Activated naive CD8-positive, alpha-beta T cell (primary cell): ENCODE data around the gene KLHL10.
"Not testable (repeated sequence)": the region's sequence is repeated elsewhere in the genome, so short reads cannot be mapped to it uniquely, and the experiment has no call there.

Experiments used
- H3K27ac Mint-ChIP-seq: one replicate; pipeline ENCODE4 v1.8.0; 2021; ENCODE audit warnings: mixed read lengths
- H3K27me3 Mint-ChIP-seq: one replicate; pipeline ENCODE4 v1.8.0; 2021; ENCODE audit warnings: mixed read lengths
- H3K36me3 Mint-ChIP-seq: one replicate; pipeline ENCODE4 v1.8.0; 2021; ENCODE audit warnings: mixed read lengths
- H3K4me1 Mint-ChIP-seq: one replicate; pipeline ENCODE4 v1.8.0; 2021; ENCODE audit warnings: low read depth, mixed read lengths
- H3K4me3 Mint-ChIP-seq: one replicate; pipeline ENCODE4 v1.8.0; 2021; ENCODE audit warnings: mild to moderate bottlenecking, mixed read lengths
- H3K9me3 Mint-ChIP-seq: one replicate; pipeline ENCODE4 v1.8.0; 2021; ENCODE audit warnings: low read depth, mixed read lengths

Gene KLHL10

DNA sequence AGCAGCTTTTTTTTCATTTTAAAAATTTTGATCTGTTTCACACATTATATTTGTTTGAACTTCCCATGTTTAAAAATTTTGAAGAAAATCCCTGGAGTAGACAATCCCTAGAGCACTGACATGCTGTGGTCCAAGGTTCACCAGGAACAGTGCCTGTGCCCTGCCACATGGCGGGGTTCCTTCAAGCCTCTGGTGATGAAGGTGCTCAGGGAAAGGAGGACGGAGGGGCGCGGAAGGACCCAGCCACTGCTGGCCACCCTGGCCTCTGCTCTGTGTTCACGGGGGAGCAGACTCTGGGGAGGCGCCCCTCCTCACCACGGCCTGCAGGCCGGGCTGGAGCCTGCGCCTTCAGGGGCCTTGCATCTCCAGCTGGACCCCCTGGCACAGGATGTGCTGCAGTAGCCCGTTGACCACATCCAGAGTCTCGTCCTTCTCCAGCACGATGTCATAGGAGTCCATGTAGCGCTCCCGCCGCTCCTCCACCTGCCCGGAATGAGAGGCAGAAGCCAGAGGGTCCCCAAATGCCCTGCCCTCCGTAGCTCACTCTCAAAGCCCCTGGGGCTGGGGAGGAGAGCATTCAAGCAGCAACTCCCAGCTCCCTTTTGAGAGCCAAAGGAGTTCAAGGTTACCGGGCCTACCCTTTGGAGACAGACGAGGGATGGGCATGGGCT, 12.3 kb upstream of the KLHL10 start:
- no peaks in the 10 kb centered on the region for H3K9me3 Mint-ChIP-seq
- no peaks in the 10 kb centered on the region for H3K4me1 Mint-ChIP-seq
- H3K27ac Mint-ChIP-seq: no peak overlapping the region
- H3K36me3 Mint-ChIP-seq: no peaks in the 10 kb centered on the region
- H3K4me3 Mint-ChIP-seq: no peak overlapping the region
- no peaks in the 10 kb centered on the region for H3K27me3 Mint-ChIP-seq

DNA sequence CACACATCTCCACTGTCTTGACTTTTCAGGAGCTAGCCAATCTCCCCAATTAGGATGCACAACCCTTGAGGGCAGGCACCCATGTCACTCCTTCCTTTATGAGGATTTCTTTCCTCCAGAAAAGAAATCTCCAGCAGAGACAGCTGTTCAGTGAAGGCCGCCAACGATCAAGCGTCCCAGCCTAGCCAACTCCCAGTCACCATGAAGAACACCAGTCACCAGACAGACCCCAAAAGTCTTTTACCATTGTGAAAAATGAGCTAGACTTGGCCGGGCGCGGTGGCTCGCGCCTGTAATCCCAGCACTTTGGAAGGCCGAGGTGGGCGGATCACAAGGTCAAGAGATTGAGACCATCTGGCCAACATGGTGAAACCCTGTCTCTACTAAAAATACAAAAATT, 7.7 kb upstream of the KLHL10 start:
- not testable (repeated sequence) for H3K9me3 Mint-ChIP-seq, H3K27me3 Mint-ChIP-seq, H3K4me1 Mint-ChIP-seq, H3K27ac Mint-ChIP-seq, H3K4me3 Mint-ChIP-seq, H3K36me3 Mint-ChIP-seq

DNA sequence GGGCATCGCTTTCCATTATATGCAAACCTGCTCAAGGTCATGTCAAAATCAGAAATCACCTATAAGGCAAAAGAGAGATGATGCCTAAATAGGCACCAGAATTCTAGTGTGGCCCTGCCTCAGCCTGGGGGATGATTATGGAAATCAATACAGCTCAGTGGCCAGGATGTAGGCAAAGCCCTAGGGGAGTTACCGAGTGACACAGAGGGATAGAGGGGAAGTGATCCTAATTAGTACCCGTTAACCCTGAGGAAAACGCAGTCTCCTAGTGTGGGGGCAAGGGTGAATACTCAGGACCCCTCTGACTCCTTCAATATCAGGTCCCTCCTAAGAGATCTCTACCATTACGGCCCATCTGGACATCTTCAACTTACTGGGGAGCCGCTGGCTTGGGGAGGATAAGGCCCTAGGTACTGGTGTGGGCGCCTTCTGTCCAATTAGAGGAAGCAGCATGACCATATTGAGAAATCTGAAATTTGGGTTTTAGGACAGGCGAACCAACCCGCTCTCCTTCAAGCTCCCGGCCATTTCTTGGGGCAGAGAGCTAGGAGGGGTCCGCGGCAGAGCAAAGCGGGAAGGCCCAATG, 2.3 kb upstream of the KLHL10 start:
- peak overlapping the region; percentile 90 for H3K4me3 Mint-ChIP-seq
- H3K27ac Mint-ChIP-seq: peak overlapping the region; percentile 84
- no peaks in the 10 kb centered on the region for H3K9me3 Mint-ChIP-seq
- H3K27me3 Mint-ChIP-seq: no peaks in the 10 kb centered on the region
- peaks cover 20% of the 10 kb centered on the region for H3K4me1 Mint-ChIP-seq
- peaks cover 5% of the 10 kb centered on the region for H3K36me3 Mint-ChIP-seq

DNA sequence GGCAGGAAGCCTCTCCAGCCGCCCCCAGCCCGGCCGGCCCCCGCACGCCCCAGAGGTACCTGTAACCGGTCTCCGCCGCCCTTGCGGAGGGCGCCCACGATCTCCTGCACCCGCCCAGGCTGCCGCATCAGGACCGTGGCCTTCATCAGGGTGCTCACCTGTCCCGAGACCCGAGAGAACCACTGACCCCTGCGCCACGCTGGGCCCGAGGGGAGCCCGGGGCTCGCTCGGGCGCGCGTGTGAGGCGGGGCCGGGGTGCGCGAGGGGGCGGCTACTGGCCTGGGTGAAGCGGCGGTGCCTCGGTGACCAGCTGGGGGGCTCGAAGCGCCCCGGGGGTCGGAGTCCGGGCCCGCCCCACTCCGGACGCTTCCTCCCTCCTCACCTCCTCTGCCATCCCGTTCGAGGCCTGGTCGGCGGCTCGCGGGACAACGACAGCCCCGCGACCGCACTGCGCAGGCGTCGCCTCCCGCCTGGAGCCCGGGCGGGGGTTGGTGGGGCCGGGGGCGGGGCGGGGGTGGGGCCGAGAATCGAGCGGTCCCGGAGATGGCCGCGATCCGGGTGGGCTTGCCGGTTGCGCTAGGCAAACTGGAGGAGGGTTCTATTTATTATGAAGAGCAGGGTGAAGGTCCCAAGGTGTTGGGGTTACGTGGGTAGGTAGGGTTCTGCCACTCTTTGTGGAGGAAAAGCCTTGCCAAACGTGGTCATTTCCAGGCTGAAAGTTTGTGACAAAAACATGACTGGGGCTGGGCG, 1.6 kb upstream of the KLHL10 start, which contains the start of gene NT5C3B:
Gene NT5C3B, minus strand, starts transcription at position 433 of the 750 bp plus-strand sequence. Its CDS starts 39 bp downstream, at position 394.
- Mint-ChIP-seq H3K27me3 (no peaks in the 10 kb centered on the region), H3K4me1 (peaks cover 20% of the 10 kb centered on the region), H3K27ac (peak within 1 kb of the TSS; percentile 84), H3K9me3 (no peaks in the 10 kb centered on the region), H3K4me3 (peak within 1 kb of the TSS; percentile 90), H3K36me3 (peaks cover 5% of the 10 kb centered on the region)

DNA sequence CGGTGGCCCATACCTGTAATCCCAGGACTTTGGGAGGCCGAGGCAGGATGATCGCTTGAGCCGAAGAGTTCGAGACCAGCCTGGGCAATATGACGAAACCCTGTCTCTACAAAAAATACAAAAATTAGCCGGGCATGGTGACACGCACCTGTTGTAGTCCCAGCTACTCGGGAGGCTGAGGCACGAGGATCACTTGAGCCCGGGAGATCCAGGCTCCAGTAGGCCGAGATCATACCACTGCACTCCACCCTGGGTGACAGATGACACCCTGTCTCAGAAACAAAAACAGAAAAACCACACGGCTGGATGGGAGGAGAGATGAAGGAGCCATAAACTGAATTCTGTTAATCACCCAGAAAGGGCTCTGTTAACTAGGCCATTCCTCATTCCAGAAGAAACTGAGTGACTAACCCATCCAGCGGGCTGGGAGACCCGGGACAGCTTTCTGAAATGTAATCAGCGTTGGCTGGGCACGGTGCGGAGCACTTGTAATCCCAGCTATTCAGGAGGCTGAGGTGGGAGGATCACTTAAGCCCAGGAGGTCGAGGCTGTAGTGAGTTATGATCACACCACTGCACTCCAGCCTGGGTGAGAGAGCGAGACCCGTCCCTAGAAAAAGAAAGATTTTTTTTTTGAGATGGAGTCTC, 952 bp upstream of the KLHL10 start:
- H3K27me3 Mint-ChIP-seq: no peaks in the 10 kb centered on the region
- H3K36me3 Mint-ChIP-seq: peaks cover 2% of the 10 kb centered on the region
- H3K4me1 Mint-ChIP-seq: peaks cover 20% of the 10 kb centered on the region
- H3K27ac Mint-ChIP-seq: no peak overlapping the region
- peak overlapping the region; percentile 82 for H3K4me3 Mint-ChIP-seq
- H3K9me3 Mint-ChIP-seq: no peaks in the 10 kb centered on the region

DNA sequence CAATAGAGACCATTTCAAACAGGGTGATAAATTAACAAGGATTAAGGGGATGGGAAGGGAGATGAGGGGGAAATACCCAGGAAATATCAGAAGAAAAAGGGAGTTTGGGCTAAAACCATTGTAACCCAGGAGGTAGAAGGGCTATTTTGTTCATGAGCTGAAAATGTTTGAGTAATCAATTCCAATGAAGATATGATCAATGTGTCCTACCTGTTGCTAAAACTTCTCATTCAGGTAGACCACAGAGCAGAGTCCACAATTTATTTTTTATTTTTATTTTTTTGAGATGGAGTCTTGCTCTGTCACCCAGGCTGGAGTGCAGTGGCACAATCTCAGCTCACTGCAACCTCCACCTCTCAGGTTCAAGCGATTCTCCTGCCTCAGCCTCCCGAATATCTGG, 1.8 kb downstream of the KLHL10 start:
- H3K27me3 Mint-ChIP-seq, H3K27ac Mint-ChIP-seq, H3K4me3 Mint-ChIP-seq, H3K36me3 Mint-ChIP-seq, H3K9me3 Mint-ChIP-seq: not testable (repeated sequence)
- peaks cover 18% of the 10 kb centered on the region for H3K4me1 Mint-ChIP-seq

DNA sequence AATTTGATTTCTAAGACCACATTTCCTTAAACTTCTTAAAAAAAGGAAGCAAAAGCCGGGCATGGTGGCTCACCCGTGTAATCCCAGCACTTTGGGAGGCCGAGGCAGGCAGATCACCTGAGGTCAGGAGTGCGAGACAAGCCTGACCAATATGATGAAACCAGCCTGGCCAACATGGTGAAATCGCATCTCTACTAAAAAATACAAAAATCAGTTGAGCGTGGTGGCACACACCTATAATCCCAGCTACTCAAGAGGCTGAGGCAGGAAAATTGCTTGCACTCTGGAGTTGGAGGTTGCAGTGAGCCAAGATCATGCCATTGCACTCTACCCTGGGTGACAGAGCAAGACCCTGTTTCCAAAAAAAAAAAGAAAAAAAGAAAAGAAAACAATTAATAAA, 3.2 kb downstream of the KLHL10 start:
- not testable (repeated sequence) for H3K27ac Mint-ChIP-seq, H3K4me3 Mint-ChIP-seq, H3K27me3 Mint-ChIP-seq, H3K9me3 Mint-ChIP-seq, H3K36me3 Mint-ChIP-seq, H3K4me1 Mint-ChIP-seq

DNA sequence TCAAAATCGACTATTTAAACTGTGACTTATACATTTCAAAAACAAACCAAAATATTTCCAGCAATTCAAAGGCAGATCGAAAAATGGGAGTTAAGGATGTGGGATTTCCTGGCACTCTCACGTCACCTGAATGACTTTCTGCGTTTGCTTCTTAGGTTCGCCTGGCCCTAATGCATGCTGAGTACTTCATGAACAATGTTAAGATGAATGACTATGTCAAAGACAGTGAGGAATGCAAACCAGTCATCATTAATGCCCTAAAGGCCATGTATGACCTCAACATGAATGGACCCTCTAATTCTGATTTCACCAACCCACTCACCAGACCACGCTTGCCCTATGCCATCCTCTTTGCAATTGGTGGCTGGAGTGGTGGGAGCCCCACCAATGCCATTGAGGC, 7.3 kb downstream of the KLHL10 start:
- Mint-ChIP-seq H3K4me3 (no peak overlapping the region), H3K27ac (no peak overlapping the region), H3K27me3 (no peaks in the 10 kb centered on the region), H3K9me3 (no peaks in the 10 kb centered on the region), H3K4me1 (peaks cover 10% of the 10 kb centered on the region), H3K36me3 (peaks cover 2% of the 10 kb centered on the region)

DNA sequence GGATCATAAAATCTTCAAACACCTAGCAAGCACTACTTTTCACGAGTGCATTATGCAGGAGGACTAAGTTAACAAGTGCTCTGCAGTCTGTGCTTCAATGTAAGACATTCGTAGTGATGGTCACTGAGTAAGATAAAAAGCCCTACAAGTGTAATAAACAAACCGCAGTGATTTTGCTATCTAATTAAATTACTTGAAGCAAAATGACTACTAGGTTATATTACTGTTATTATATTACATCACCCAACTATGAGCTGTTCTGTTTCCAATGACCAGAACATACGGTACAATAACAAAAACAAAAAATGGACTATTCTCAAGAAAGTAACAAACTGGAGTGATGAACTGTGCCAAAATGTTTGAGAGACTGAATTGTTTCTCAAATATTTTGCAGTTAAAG, 11.2 kb downstream of the KLHL10 start:
- Mint-ChIP-seq H3K27me3 (no peaks in the 10 kb centered on the region), H3K4me1 (peaks cover 36% of the 10 kb centered on the region), H3K36me3 (peaks cover 2% of the 10 kb centered on the region), H3K27ac (no peak overlapping the region), H3K4me3 (no peak overlapping the region), H3K9me3 (no peaks in the 10 kb centered on the region)

DNA sequence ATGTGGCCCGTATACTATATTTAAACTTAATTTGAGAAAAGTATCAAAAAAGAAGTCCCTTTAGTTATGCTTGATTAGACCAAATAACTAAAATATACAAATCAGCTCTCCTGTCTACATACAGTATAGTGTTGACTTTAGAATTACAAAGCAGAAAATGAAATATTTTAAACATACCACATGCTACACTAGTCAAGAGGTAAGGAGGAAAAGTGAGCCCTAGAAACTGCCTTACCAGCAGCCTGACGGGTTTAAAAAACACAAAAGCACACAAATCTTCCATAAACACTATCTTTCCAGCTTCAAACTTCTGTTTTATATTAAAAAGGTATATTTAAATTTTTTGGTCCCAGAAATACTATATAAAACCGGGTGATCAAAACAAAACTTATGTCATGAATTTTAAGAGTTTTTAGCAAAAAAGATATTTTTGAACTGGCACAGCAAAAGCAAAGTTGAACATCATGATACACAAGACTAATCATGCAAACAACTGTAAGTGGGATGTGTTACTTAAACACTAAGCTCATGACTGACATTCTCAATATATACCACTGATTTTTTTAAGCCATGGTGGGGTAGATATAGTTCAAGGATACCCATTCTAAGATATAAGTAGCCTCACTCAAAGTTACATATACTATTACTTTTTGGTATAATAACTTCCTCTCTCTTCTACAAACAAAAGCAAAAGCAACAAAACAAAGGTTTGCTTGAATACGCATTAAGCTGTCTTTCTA, 11.8 kb downstream of the KLHL10 start:
- Mint-ChIP-seq H3K4me1 (peaks cover 40% of the 10 kb centered on the region), H3K27ac (peak overlapping the region; percentile 41), H3K4me3 (no peak overlapping the region), H3K36me3 (peaks cover 2% of the 10 kb centered on the region), H3K9me3 (no peaks in the 10 kb centered on the region), H3K27me3 (no peaks in the 10 kb centered on the region)

DNA sequence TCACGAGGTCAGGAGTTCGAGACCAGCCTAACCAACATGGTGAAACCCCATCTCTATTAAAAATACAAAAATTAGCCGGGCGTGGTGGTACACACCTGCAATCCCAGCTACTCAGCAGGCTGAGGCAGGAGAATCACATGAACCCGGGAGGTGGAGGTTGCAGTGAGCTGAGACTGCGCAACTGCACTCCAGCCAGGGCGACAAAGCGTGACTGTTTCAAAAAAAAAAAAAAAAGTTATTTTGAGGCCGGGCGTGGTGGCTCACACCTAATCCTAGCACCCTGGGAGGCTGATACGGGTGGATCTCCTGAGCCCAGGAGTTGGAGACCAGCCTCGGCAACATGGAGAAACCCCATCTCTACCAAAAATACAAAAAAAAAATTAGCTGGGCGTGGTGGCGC, 13.8 kb downstream of the KLHL10 start:
- peaks cover 44% of the 10 kb centered on the region for H3K4me1 Mint-ChIP-seq
- H3K36me3 Mint-ChIP-seq, H3K9me3 Mint-ChIP-seq, H3K27me3 Mint-ChIP-seq, H3K4me3 Mint-ChIP-seq, H3K27ac Mint-ChIP-seq: not testable (repeated sequence)

DNA sequence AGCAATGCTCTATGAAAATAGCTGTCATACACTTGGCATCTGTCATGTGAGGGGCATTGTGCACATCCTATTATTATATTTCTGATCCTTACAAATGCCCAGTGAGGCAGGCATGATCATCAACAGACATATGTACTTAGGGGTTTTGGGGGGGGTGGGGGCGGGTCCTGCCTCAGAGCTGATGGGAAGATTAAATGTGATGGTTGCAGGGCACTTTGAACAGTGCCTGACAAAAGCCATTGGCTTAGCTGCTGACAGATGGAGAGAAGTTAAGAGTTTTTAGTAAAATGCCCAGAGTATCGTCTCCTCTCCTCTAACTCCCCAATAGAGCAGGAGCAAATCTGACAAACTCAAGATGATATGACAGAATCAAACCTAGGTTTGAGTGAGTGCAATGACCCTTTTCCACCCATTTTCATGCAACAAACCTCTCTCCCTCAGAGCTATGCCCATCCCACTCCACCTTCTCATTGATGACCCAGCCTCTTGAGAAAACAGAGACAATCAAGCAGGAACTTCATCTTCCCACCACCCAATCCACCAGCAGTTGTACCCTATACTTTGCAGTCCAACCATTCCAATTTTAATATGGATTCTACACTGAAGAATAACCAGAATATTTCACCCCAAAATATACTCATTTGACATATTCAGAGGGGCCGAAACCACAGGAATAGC, 22.8 kb downstream of the KLHL10 start:
- H3K27ac Mint-ChIP-seq: no peak overlapping the region
- H3K27me3 Mint-ChIP-seq: no peaks in the 10 kb centered on the region
- no peaks in the 10 kb centered on the region for H3K36me3 Mint-ChIP-seq
- peaks cover 34% of the 10 kb centered on the region for H3K4me1 Mint-ChIP-seq
- no peak overlapping the region for H3K4me3 Mint-ChIP-seq
- no peaks in the 10 kb centered on the region for H3K9me3 Mint-ChIP-seq

DNA sequence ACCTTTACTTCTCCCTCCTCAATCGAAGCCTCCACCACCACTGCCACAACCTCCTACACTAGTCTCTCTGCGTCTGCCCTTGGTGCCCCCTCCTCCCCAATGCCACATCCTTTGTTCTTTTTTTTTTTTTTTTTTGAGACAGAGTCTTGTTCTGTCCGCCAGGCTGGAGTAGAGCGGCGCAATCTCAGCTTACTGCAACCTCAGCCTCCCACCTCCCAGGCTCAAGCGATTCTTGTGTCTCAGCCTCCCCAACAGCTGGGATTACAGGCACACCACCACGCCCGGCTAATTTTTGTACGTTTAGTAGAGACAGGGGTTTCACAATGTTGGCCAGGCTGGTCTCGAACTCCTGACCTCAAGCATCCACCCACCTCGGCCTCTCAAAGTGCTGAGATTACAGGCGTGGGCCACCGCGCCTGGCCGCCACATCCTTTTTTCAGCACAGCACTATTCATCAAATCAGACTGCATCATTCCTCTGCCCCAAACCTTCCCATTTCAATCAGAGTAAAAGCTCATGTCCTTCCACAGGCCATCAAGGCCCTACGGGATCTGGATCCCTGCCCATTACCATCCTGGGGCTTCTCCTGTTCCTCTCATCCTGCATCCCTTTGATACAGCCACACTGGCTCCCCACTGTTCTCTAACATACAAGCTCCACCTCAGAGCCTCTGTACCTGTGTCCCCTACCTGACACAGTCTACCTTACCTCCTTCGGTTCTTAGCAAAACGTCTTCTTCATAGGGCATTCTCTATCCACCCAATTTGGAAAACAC, 25.6 kb downstream of the KLHL10 start:
- Mint-ChIP-seq H3K4me1 (peaks cover 39% of the 10 kb centered on the region), H3K36me3 (no peaks in the 10 kb centered on the region)

DNA sequence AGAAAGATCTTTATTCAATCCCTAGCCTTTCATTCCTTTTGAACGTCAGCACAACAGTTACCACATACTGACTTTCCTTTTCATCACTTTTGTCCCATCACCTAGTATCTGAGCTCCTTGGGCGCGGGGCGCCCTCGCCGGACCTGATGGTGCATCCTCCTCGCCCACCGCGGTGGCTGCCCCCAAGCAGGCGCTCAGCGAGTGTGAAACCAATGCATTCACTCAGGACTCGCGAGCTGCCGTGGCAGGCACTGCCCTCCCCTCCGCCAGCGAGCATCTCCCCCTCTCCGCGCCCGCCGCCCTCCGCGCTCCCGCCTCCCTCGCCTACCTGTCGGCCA, 26.8 kb downstream of the KLHL10 start:
- no peak overlapping the region for H3K27ac Mint-ChIP-seq
- H3K9me3 Mint-ChIP-seq: no peaks in the 10 kb centered on the region
- peaks cover 4% of the 10 kb centered on the region for H3K36me3 Mint-ChIP-seq
- no peaks in the 10 kb centered on the region for H3K27me3 Mint-ChIP-seq
- H3K4me3 Mint-ChIP-seq: no peak overlapping the region
- H3K4me1 Mint-ChIP-seq: peaks cover 45% of the 10 kb centered on the region

More for the DNA sequence above, 25.6 kb downstream of the KLHL10 start:
- Mint-ChIP-seq H3K27me3 (no peaks in the 10 kb centered on the region), H3K27ac (no peak overlapping the region), H3K4me3 (no peak overlapping the region), H3K9me3 (no peaks in the 10 kb centered on the region)
